Endothelial cell of umbilical vein (primary cell): Measurements from ENCODE around the gene TSPAN14. TPM values are rescaled to one million over a fixed set of nuclear protein-coding genes. Genes with fewer than 3 reads are reported as not detected.

Experiments
- BruUV-seq: library from RNA; stranded (reverse); fragments of 400-500 nt; replicated peaks from 2 replicates; lab custom pipeline; 2021; lab: Mats Ljungman, UMichigan
- CTCF ChIA-PET: fragments of 300-600, 350-600 bp; sonication (Branson Sonifier 250); formaldehyde crosslinking; loops from one replicate; lab custom pipeline; 2021; ENCODE audit warnings: antibody characterized with exemption, inconsistent platforms; lab: Charles Lee
- POLR2A ChIA-PET: fragments of 300-600, 350-600 bp; sonication (Branson Sonifier 250); formaldehyde crosslinking; loops from one replicate; lab custom pipeline; 2021; ENCODE audit warnings: antibody characterized with exemption, inconsistent platforms; lab: Charles Lee
- DNase-seq: peaks from one replicate; pipeline ENCODE4 v3.0.0-alpha.2; 2011; ENCODE audit warnings: low read depth, low spot score
- FAIRE-seq: peaks from 2 replicates; lab custom pipeline; 2011; peaks lifted over from hg19 to GRCh38; lab: Jason Lieb, UNC
- H2AFZ ChIP-seq: 2 replicates; pipeline ENCODE4 v1.6.0; 2012; ENCODE audit warnings: low read depth, low read length, control low read depth, inconsistent platforms
- H3K27ac ChIP-seq: 2 replicates; pipeline ENCODE4 v1.5.1; 2011; ENCODE audit warnings: low read depth, mild to moderate bottlenecking, control low read depth, low read length, moderate library complexity; ENCODE audit not compliant: insufficient read depth
- H3K27me3 ChIP-seq, 2 experiments: 2 replicates each; pipeline versions ENCODE4 v1.6.0 to v1.6.1; 2011; ENCODE audit warnings: low read length in 2 of 2, mixed read lengths in 1 of 2; ENCODE audit not compliant: control insufficient read depth in 2 of 2, insufficient read depth in 2 of 2
- H3K36me3 ChIP-seq, 2 experiments: 2 replicates in 1 of 2; 3 replicates in 1 of 2; pipeline ENCODE4 v1.5.1; 2011; ENCODE audit warnings: low read length in 2 of 2, mild to moderate bottlenecking in 1 of 2, moderate library complexity in 1 of 2; ENCODE audit not compliant: control insufficient read depth in 2 of 2, insufficient read depth in 2 of 2; ENCODE audit errors: extremely low read depth in 1 of 2
- H3K4me1 ChIP-seq: 3 replicates; pipeline ENCODE4 v1.5.1; 2011; ENCODE audit warnings: mild to moderate bottlenecking, low read length; ENCODE audit not compliant: control insufficient read depth, insufficient read depth; ENCODE audit errors: extremely low read depth
- H3K4me2 ChIP-seq: 2 replicates; pipeline ENCODE4 v1.6.1; 2011; ENCODE audit warnings: low read length, control low read depth, mixed read lengths; ENCODE audit not compliant: insufficient read depth
- H3K4me3 ChIP-seq, 3 experiments: fragments of 200-600 bp in 1 of 3; sonication (generic), shearing (Covaris generic) in 1 of 3; replicated peaks in 1 of 3; 2 replicates each; pipeline ENCODE4 v1.5.1; 2011 to 2016; ENCODE audit warnings: control low read depth in 3 of 3, low read length in 3 of 3, mild to moderate bottlenecking in 2 of 3, inconsistent platforms in 1 of 3, low read depth in 1 of 3, moderate library complexity in 1 of 3; ENCODE audit not compliant: insufficient read depth in 1 of 3
- H3K79me2 ChIP-seq: 2 replicates; pipeline ENCODE4 v1.6.0; 2012; ENCODE audit warnings: low read length, inconsistent platforms; ENCODE audit not compliant: control insufficient read depth, insufficient read depth
- H3K9ac ChIP-seq: replicated peaks from 2 replicates; pipeline ENCODE3; 2011; ENCODE audit warnings: low read length, control low read depth; ENCODE audit not compliant: insufficient read depth; ENCODE audit errors: extremely low read depth
- H3K9me1 ChIP-seq: replicated peaks from 3 replicates; pipeline ENCODE4 v1.6.0; 2011; ENCODE audit warnings: mild to moderate bottlenecking, low read length; ENCODE audit not compliant: control insufficient read depth, insufficient read depth; ENCODE audit errors: extremely low read depth
- H3K9me3 ChIP-seq: replicated peaks from 2 replicates; pipeline ENCODE4 v1.5.1; 2012; ENCODE audit warnings: low read length, inconsistent platforms; ENCODE audit not compliant: control insufficient read depth, insufficient read depth
- H4K20me1 ChIP-seq: replicated peaks from 2 replicates; pipeline ENCODE3; 2011; ENCODE audit warnings: mild to moderate bottlenecking, low read length; ENCODE audit not compliant: control insufficient read depth, insufficient read depth; ENCODE audit errors: extremely low read depth
- CTCF ChIP-seq, 2 donors: IDR thresholded peaks; 1 replicate in 1 of 2; 2 replicates in 1 of 2; pipeline ENCODE4 v1.5.1; 2011; ENCODE audit warnings: low read length in 2 of 2, mild to moderate bottlenecking in 2 of 2, moderate library complexity in 2 of 2, control low read depth in 1 of 2, inconsistent platforms in 1 of 2, low read depth in 1 of 2; ENCODE audit not compliant: insufficient read depth in 1 of 2; ENCODE audit errors: extremely low read depth in 1 of 2
- EZH2 ChIP-seq: IDR thresholded peaks from 2 replicates; pipeline ENCODE4 v1.6.1; 2012; ENCODE audit warnings: borderline replicate concordance, low read depth, mild to moderate bottlenecking, moderate library complexity, low read length, inconsistent platforms; ENCODE audit not compliant: severe bottlenecking
- FOS ChIP-seq: IDR thresholded peaks from 2 replicates; pipeline ENCODE4 v1.6.1; 2011; ENCODE audit warnings: mild to moderate bottlenecking, low read length, moderate library complexity, borderline replicate concordance; ENCODE audit not compliant: insufficient read depth
- GATA2 ChIP-seq: IDR thresholded peaks from 2 replicates; pipeline ENCODE4 v1.7.0; 2011; ENCODE audit warnings: low read depth, mild to moderate bottlenecking, moderate library complexity, mixed read lengths, low read length; ENCODE audit not compliant: insufficient read length, insufficient read depth
- JUN ChIP-seq: IDR thresholded peaks from 2 replicates; pipeline ENCODE4 v1.6.1; 2011; ENCODE audit warnings: borderline replicate concordance, low read depth; ENCODE audit not compliant: insufficient read length, insufficient read depth
- MAX ChIP-seq: IDR thresholded peaks from 2 replicates; pipeline ENCODE4 v1.6.1; 2011; ENCODE audit not compliant: insufficient read depth, insufficient read length
- MYC ChIP-seq: IDR thresholded peaks from one replicate; pipeline ENCODE4 v1.6.1; 2011; ENCODE audit warnings: mild to moderate bottlenecking, low read depth, low read length
- POLR2A ChIP-seq: IDR thresholded peaks from 2 replicates; pipeline ENCODE4 v1.6.1; 2012; ENCODE audit warnings: low read depth, mild to moderate bottlenecking, control low read depth, low read length
- POLR2AphosphoS5 ChIP-seq: IDR thresholded peaks from 2 replicates; pipeline ENCODE4 v1.6.1; 2012; ENCODE audit warnings: low read depth, mild to moderate bottlenecking, control low read depth, low read length, moderate library complexity; ENCODE audit not compliant: insufficient read depth
- dilution Hi-C: fragments of 300-500 bp; cut with MboI; formaldehyde crosslinking; loops from one replicate; pipeline ENCODE4 v1.15.0; 2019; ENCODE audit warnings: low sequenced_read_pairs; ENCODE audit not compliant: extremely low pct_ligation_motif_present
- intact Hi-C: fragments of 100-400 bp; cut with micrococcal nuclease; formaldehyde crosslinking; loops from one replicate; pipeline ENCODE4 v1.10.0; 2022
- polyA plus RNA-seq, 4 experiments: library from polyadenylated mRNA; depleted of rRNA in 3 of 4; stranded (reverse) in 3 of 4; unstranded in 1 of 4; fragments of >200 nt; gene quantifications; 2 replicates each; pipeline versions ENCODE4 v1.2.1 to v1.2.3, GENCODE V29; 2011 to 2012; ENCODE audit warnings: missing spikeins in 1 of 4
- total RNA-seq: library from RNA; stranded (reverse); gene quantifications from 2 replicates; pipeline ENCODE4 v1.2.3, GENCODE V29; 2021

Gene TSPAN14
- total and polyA plus RNA-seq, 2 donors (not counting 3 experiments of a cell fraction or from before 2014, with no cell fraction given): 210 to 242 TPM

- DNase-seq (no peak), FAIRE-seq (no peak)
- Histone ChIP-seq H4K20me1 (no peaks in the 10 kb centered on the region), H3K4me2 (no peak overlapping the region), H2AFZ (no peak overlapping the region), H3K4me3 (no peak overlapping the region), H3K27ac (no peak overlapping the region), H3K79me2 (peaks cover 22% of the 10 kb centered on the region), H3K27me3 (no peaks in the 10 kb centered on the region), H3K9me3 (no peaks in the 10 kb centered on the region), H3K36me3 (peaks cover 56 to 73% of the 10 kb centered on the region in 2 experiments), H3K9me1 (no peaks in the 10 kb centered on the region), H3K9ac (no peak overlapping the region), H3K4me1 (peaks cover under 1% of the 10 kb centered on the region)
- ChIA-PET POLR2A (no interaction called here), CTCF (interaction anchor here (1.6 to 21.9 kb wide), 2 partner anchors 13 to 57 kb away, joined by 3 to 1118 read pairs; partner anchors contain the start of gene TSPAN14)
- dilution Hi-C loops: no loop called here
- TF ChIP-seq POLR2AphosphoS5 (no peak), CTCF (IDR thresholded peaks at IDR 0.05; ENCODE audit: extremely low read depth in 1 of 2, insufficient read depth in 1 of 2, low read depth in 1 of 2, low read length in 2 of 2) (no peak), POLR2A (no peak), MAX (no peak), FOS (no peak), JUN (no peak), MYC (no peak), GATA2 (no peak), EZH2 (no peak)
- no TSS peak for BruUV-seq
- intact Hi-C loops: no loop called here
These were observed 62.5 kb downstream of the TSPAN14 start for GRCh38 chr10:80516506-80517075.
